ENCODE measurements around the gene CHRM3. TPM values are rescaled to one million over a fixed set of nuclear protein-coding genes. Genes with fewer than 3 reads are reported as not detected.

Gene CHRM3
- total RNA-seq, 1 experiment from 2014 or later, result 4.2 TPM

DNA sequence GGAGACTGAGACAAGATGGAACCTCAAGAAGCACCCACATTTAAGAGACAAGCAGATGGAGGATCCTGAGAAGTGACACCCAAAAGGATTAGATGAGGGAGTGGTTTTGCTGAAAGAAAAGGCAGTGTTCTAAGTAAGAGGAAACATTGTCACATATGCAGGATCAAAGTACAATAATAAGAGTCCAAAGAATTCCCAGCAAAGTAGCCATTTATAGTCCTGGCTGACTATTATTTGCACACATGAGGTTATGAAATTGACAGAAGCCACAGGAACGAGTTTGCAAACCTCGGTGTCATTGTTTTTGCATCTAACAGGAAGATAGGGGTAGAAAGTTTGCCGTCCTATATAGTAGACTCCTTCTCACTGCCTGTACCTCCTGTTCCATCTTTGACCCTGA is 41.3 kb downstream of the CHRM3 start:
- no peak overlapping the region for H3K14ac ChIP-seq (ENCODE audit: insufficient read depth, low read length)
- no peak overlapping the region for H2BK20ac ChIP-seq (ENCODE audit: low read depth, low read length, poor library complexity, severe bottlenecking)
- H3K27ac Mint-ChIP-seq, result no peak overlapping the region; a peak in 1 of 7 replicates
- no peaks in the 10 kb centered on the region for H3K23me2 ChIP-seq (ENCODE audit: insufficient read length, low read depth, low read length, poor library complexity, severe bottlenecking)
- H2BK120ac ChIP-seq (ENCODE audit: low read depth, low read length, poor library complexity, severe bottlenecking), result no peak overlapping the region
- H3K79me1 ChIP-seq (ENCODE audit: insufficient read depth, low read depth, low read length, poor library complexity, severe bottlenecking), result no peaks in the 10 kb centered on the region
- no peak overlapping the region for H3K4me3 Mint-ChIP-seq
- no CpG with 5 or more reads among the region's 3 CpGs for WGBS (ENCODE audit: extremely low coverage, insufficient read length, low lambda C conversion rate)
- H3K9me3 Mint-ChIP-seq, result no peaks in the 10 kb centered on the region
- H3K9ac ChIP-seq (ENCODE audit: extremely low read depth, insufficient read length, low read length), result no peak overlapping the region
- no peak overlapping the region for H3K56ac ChIP-seq (ENCODE audit: insufficient read length, low read depth, low read length)
- H3K27ac ChIP-seq (ENCODE audit: insufficient read length, low read depth, low read length), result no peak overlapping the region
- H3K4me1 ChIP-seq (ENCODE audit: insufficient read depth, low read length), result 0 out of 2 replicates have a peak, but pooled peaks cover 2% of the 10 kb centered on the region
- H3K23ac ChIP-seq (ENCODE audit: insufficient read length, low read depth, low read length), result no peak overlapping the region
- no peaks in the 10 kb centered on the region for H3K9me3 ChIP-seq (ENCODE audit: control insufficient read depth, low read depth, low read length)
- H3K4me1 Mint-ChIP-seq, result no peaks in the 10 kb centered on the region
- no peak overlapping the region for H4K5ac ChIP-seq (ENCODE audit: insufficient read length, low read depth, low read length)
- H4K8ac ChIP-seq (replicated peaks; ENCODE audit: insufficient read length, low read depth, low read length), result no peak overlapping the region
- no peak overlapping the region for H2BK15ac ChIP-seq (ENCODE audit: low read depth, low read length)
- no peak overlapping the region for H2AFZ ChIP-seq (ENCODE audit: low read length)
- H3K36me3 Mint-ChIP-seq (ENCODE audit: insufficient read depth in 1 of 3, low read depth in 3 of 3), result no peaks in the 10 kb centered on the region
- no peak for DNase-seq
- H2AK5ac ChIP-seq (ENCODE audit: insufficient read length, low read length), result no peak overlapping the region
- no peak overlapping the region for H3K18ac ChIP-seq (ENCODE audit: insufficient read length, low read depth, low read length)
- H3K4me2 ChIP-seq (ENCODE audit: insufficient read depth, insufficient read length, low read length), result no peak overlapping the region
- no peaks in the 10 kb centered on the region for H4K20me1 ChIP-seq (ENCODE audit: control insufficient read depth, insufficient read depth, insufficient read length)
- H3K4ac ChIP-seq (ENCODE audit: low read depth, low read length), result no peak overlapping the region
- no peak overlapping the region for H3T11ph ChIP-seq (ENCODE audit: low read length)
- TF ChIP-seq, protein P1, sequence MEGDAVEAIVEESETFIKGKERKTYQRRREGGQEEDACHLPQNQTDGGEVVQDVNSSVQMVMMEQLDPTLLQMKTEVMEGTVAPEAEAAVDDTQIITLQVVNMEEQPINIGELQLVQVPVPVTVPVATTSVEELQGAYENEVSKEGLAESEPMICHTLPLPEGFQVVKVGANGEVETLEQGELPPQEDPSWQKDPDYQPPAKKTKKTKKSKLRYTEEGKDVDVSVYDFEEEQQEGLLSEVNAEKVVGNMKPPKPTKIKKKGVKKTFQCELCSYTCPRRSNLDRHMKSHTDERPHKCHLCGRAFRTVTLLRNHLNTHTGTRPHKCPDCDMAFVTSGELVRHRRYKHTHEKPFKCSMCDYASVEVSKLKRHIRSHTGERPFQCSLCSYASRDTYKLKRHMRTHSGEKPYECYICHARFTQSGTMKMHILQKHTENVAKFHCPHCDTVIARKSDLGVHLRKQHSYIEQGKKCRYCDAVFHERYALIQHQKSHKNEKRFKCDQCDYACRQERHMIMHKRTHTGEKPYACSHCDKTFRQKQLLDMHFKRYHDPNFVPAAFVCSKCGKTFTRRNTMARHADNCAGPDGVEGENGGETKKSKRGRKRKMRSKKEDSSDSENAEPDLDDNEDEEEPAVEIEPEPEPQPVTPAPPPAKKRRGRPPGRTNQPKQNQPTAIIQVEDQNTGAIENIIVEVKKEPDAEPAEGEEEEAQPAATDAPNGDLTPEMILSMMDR (conservative IDR thresholded peaks at IDR 0.05), result no peak
- no peak overlapping the region for H4K91ac ChIP-seq (ENCODE audit: insufficient read length, low read depth, low read length)
- no peaks in the 10 kb centered on the region for H3K27me3 Mint-ChIP-seq (ENCODE audit: low read depth)
- no peaks in the 10 kb centered on the region; the same call in 1 of the 2 replicates for H3K27me3 ChIP-seq (ENCODE audit: insufficient read depth, low read length)
- H2BK5ac ChIP-seq (ENCODE audit: insufficient read length, low read length), result no peak overlapping the region
- no peaks in the 10 kb centered on the region for H3K79me2 ChIP-seq (ENCODE audit: insufficient read depth, low read length)
- H2BK12ac ChIP-seq (ENCODE audit: insufficient read length, low read depth, low read length), result no peak overlapping the region

Data from H9 (cell line).